Lung (tissue), 12 donors: Measurements from ENCODE around the gene NDUFB10. TPM values are rescaled to one million over a fixed set of nuclear protein-coding genes. Genes with fewer than 3 reads are reported as not detected.

Experiments used
- ATAC-seq: fragments of 200-7000 bp; cut with Tn5 transposase; one replicate; pipeline ENCODE4 v1.9.1; 2020; ENCODE audit warnings: moderate number of reproducible peaks; ENCODE audit not compliant: insufficient read depth, low FRiP score
- DNase-seq, 3 donors: peaks; one replicate each; pipeline ENCODE4 v3.0.0-alpha.2; 2013 to 2017
- H3K27ac ChIP-seq, 2 donors: one replicate each; pipeline ENCODE4 v1.5.1; 2013; ENCODE audit warnings: mild to moderate bottlenecking in 2 of 2, moderate library complexity in 2 of 2, control low read depth in 1 of 2, inconsistent platforms in 1 of 2, low read depth in 1 of 2, low read length in 1 of 2
- H3K27me3 ChIP-seq, 3 donors: one replicate each; pipeline ENCODE4 v1.5.1; 2013; ENCODE audit warnings: low read length in 2 of 3; ENCODE audit not compliant: control insufficient read depth in 3 of 3, insufficient read depth in 3 of 3
- H3K36me3 ChIP-seq, 4 donors: one replicate each; pipeline ENCODE4 v1.5.1; 2013; ENCODE audit warnings: low read length in 4 of 4, mild to moderate bottlenecking in 1 of 4, moderate library complexity in 1 of 4; ENCODE audit not compliant: control insufficient read depth in 4 of 4, insufficient read depth in 4 of 4
- H3K4me1 ChIP-seq, 5 donors: one replicate each; pipeline ENCODE4 v1.5.1; 2013; ENCODE audit warnings: low read length in 5 of 5, mild to moderate bottlenecking in 2 of 5, moderate library complexity in 1 of 5; ENCODE audit not compliant: control insufficient read depth in 5 of 5, insufficient read depth in 5 of 5
- H3K4me3 ChIP-seq: one replicate; pipeline ENCODE4 v1.5.1; 2013; ENCODE audit warnings: mild to moderate bottlenecking, control low read depth, moderate library complexity
- H3K9ac ChIP-seq, 2 donors: one replicate each; pipeline ENCODE4 v1.5.1; 2013; ENCODE audit warnings: low read length in 2 of 2, control low read depth in 1 of 2; ENCODE audit not compliant: insufficient read depth in 1 of 2
- H3K9me3 ChIP-seq, 4 donors: one replicate each; pipeline ENCODE4 v1.5.1; 2013; ENCODE audit warnings: low read length in 3 of 4, mild to moderate bottlenecking in 1 of 4, moderate library complexity in 1 of 4; ENCODE audit not compliant: control insufficient read depth in 4 of 4, insufficient read depth in 3 of 4
- WGBS, 2 donors: extraction: QIAGEN DNeasy Blood & Tissue Kit; methylation state at CpG; one replicate each; pipeline ENCODE4 v1.1.7; 2013; 5-methylcytosine and 5-hydroxymethylcytosine counted together
- polyA plus RNA-seq, 2 donors: library from polyadenylated mRNA; stranded (reverse); fragments of 200-250 nt; gene quantifications; one replicate each; pipeline ENCODE4 v1.2.1, GENCODE V29; 2013
- total RNA-seq, 2 donors: library from RNA; depleted of rRNA in 1 of 2; stranded (reverse); fragments of >200 nt in 1 of 2; gene quantifications; one replicate each; pipeline ENCODE4 v1.2.1, GENCODE V29; 2014 to 2021
- TF ChIP-seq, protein P1 (sequence below): IDR thresholded peaks from 2 replicates; pipeline ENCODE4 v1.5.1; 2012; ENCODE audit warnings: mild to moderate bottlenecking; ENCODE audit errors: control extremely low read depth, extremely low read depth
- donor health status: control.
- donor health status: control.
- donor health status: Bipolar disorder and iron deficiency.
- donor health status: healthy.
- donor health status: DM: yes; HTN: yes; CAD: no.

The NDUFB10 gene
- total and polyA plus RNA-seq, 4 donors: 107 to 187 (median 131) TPM

DNA sequence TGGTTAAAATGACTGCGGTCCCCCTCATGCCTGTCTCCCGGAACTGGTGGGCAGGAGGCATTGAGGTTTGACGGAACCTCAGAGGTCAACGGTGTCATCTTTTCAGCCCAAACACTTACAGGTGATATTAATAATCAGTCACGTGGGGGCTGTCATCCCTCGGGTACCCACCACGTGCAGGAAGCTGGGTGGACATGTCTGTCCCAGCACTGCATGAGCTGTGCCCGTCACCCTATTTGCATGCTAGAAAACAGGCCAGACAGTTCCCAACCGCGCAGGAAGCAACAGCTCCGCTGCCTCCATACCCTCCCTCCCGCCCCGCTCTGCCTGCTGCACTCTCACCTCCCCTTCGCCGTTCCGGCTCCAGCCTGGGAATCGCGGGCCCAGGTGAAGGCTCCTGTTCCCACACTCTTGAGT lies 31.8 kb downstream of the NDUFB10 start:
- no peak overlapping the region for H3K27ac ChIP-seq
- peaks cover 0 to 7% (median 6%) of the 10 kb centered on the region in 5 donors for H3K4me1 ChIP-seq
- no peaks in the 10 kb centered on the region for H3K9me3 ChIP-seq
- H3K36me3 ChIP-seq: peaks cover 0 to 10% (median 7%) of the 10 kb centered on the region in 4 donors
- no peak overlapping the region for H3K4me3 ChIP-seq
- TF ChIP-seq, protein P1, sequence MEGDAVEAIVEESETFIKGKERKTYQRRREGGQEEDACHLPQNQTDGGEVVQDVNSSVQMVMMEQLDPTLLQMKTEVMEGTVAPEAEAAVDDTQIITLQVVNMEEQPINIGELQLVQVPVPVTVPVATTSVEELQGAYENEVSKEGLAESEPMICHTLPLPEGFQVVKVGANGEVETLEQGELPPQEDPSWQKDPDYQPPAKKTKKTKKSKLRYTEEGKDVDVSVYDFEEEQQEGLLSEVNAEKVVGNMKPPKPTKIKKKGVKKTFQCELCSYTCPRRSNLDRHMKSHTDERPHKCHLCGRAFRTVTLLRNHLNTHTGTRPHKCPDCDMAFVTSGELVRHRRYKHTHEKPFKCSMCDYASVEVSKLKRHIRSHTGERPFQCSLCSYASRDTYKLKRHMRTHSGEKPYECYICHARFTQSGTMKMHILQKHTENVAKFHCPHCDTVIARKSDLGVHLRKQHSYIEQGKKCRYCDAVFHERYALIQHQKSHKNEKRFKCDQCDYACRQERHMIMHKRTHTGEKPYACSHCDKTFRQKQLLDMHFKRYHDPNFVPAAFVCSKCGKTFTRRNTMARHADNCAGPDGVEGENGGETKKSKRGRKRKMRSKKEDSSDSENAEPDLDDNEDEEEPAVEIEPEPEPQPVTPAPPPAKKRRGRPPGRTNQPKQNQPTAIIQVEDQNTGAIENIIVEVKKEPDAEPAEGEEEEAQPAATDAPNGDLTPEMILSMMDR: no peak
- no peak overlapping the region for H3K9ac ChIP-seq
- H3K27me3 ChIP-seq: peaks cover 0 to 30% (median 27%) of the 10 kb centered on the region in 3 donors
- no peak for ATAC-seq
- DNase-seq: no peak
- 2 to 5% methylated on average over 18 of the region's 18 CpGs for WGBS, 2 donors

- ATAC-seq (no peak), DNase-seq (no peak)
- H3K4me3 ChIP-seq: peak overlapping the region; percentile 10
- no peaks in the 10 kb centered on the region for H3K9me3 ChIP-seq
- TF ChIP-seq, protein P1: no peak
- WGBS, 2 donors: 12 to 14% methylated on average over 22 of the region's 22 CpGs
- peak overlapping the region in 1 of 2 donors; percentile 24 for H3K27ac ChIP-seq
- H3K4me1 ChIP-seq: peaks cover 0 to 7% (median 6%) of the 10 kb centered on the region in 5 donors
- peaks cover 0 to 6% (median 4%) of the 10 kb centered on the region in 4 donors for H3K36me3 ChIP-seq
- H3K27me3 ChIP-seq: peaks cover 0 to 30% (median 27%) of the 10 kb centered on the region in 3 donors
- H3K9ac ChIP-seq: no peak overlapping the region
Measured at GRCh38 chr16:1991588-1991947, 32.2 kb downstream of the NDUFB10 start.

DNA sequence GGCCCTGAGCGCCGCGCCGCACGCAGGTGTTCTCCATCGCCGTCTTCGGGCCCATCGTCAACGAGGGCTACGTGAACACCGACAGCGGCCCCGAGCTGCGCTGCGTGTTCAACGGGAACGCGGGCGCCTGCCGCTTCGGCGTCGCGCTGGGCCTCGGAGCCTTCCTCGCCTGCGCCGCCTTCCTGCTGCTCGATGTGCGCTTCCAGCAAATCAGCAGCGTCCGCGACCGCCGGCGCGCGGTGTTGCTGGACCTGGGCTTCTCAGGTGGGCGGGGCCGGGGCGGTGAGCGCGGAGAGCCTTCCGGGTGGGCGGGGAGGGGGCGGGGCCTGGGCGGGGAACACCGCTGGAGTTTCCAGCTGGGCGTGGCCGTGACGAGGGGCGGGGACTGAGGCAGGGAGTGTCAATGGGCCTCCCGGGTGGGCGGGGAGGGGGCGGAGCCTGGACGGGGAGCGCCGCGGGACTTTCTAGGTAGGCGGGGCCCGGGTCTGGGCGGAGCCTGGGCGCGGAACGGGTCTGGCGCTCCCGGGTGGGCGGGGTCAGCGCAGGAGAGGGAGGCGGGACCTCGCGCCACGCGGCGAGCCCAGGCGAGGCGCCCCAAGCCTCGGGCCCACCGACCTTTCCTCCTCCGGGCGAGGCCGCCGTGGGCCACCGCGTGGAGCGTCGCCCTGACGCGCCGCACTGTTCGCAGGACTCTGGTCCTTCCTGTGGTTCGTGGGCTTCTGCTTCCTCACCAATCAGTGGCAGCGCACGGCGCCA lies 32.8 kb downstream of the NDUFB10 start:
- peak overlapping the region; percentile 10 for H3K4me3 ChIP-seq
- no peaks in the 10 kb centered on the region for H3K9me3 ChIP-seq
- no peak overlapping the region for H3K9ac ChIP-seq
- 3 to 7% methylated on average over 74 to 96 of the region's 96 CpGs for WGBS, 2 donors
- H3K36me3 ChIP-seq: peaks cover 0 to 2% (median under 1%) of the 10 kb centered on the region in 4 donors
- H3K27ac ChIP-seq: peak overlapping the region in 1 of 2 donors; percentile 52
- ATAC-seq (peak; percentile 86), DNase-seq (peak; percentile 78 to 93 (median 83))
- peaks cover 0 to 30% (median 27%) of the 10 kb centered on the region in 3 donors for H3K27me3 ChIP-seq
- TF ChIP-seq, protein P1: no peak
- H3K4me1 ChIP-seq: peaks cover 0 to 7% (median 6%) of the 10 kb centered on the region in 5 donors
